ENCODE data around the gene RASA2. TPM values are rescaled to one million over a fixed set of nuclear protein-coding genes. Genes with fewer than 3 reads are reported as not detected.
"Not testable (repeated sequence)": the region's sequence is repeated elsewhere in the genome, so short reads cannot be mapped to it uniquely, and the experiment has no call there.

RASA2 gene
- total RNA-seq, 1 donor from 2014 or later = 13.2 TPM

DNA sequence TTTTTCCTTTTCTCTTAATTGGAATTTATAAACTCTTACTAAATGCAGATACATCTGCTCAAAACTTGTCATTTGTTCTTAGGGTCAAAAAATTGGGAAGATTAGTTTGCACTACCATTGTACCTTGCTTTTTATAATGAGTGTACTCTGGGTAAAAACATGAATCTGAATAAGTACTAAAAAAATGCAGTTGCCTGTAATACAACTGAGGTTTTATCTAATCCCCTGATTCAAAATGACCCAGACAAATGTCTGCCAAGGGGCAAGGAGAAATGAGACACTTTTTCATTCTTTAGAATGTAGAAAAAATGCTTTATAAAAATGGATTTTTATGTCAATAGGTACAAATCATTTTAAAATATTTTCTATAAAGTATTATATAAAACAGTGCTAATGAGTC, 42.4 kb downstream of the RASA2 start:
- Mint-ChIP-seq H3K27ac (ENCODE audit: unreplicated experiment) (no peak overlapping the region), H3K4me1 (ENCODE audit: low read depth, unreplicated experiment) (no peaks in the 10 kb centered on the region), H3K9me3 (ENCODE audit: unreplicated experiment) (no peaks in the 10 kb centered on the region), H3K27me3 (ENCODE audit: unreplicated experiment) (no peaks in the 10 kb centered on the region), H3K36me3 (ENCODE audit: unreplicated experiment) (no peaks in the 10 kb centered on the region), H3K4me3 (ENCODE audit: unreplicated experiment) (no peak overlapping the region)
- no peak for DNase-seq
- TF ChIP-seq, protein P1, sequence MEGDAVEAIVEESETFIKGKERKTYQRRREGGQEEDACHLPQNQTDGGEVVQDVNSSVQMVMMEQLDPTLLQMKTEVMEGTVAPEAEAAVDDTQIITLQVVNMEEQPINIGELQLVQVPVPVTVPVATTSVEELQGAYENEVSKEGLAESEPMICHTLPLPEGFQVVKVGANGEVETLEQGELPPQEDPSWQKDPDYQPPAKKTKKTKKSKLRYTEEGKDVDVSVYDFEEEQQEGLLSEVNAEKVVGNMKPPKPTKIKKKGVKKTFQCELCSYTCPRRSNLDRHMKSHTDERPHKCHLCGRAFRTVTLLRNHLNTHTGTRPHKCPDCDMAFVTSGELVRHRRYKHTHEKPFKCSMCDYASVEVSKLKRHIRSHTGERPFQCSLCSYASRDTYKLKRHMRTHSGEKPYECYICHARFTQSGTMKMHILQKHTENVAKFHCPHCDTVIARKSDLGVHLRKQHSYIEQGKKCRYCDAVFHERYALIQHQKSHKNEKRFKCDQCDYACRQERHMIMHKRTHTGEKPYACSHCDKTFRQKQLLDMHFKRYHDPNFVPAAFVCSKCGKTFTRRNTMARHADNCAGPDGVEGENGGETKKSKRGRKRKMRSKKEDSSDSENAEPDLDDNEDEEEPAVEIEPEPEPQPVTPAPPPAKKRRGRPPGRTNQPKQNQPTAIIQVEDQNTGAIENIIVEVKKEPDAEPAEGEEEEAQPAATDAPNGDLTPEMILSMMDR (IDR thresholded peaks at IDR 0.05; ENCODE audit: partially characterized antibody, unreplicated experiment) = no peak

- no peak for DNase-seq
- no peaks in the 10 kb centered on the region for H3K9me3 Mint-ChIP-seq (ENCODE audit: unreplicated experiment)
- H3K4me1 Mint-ChIP-seq (ENCODE audit: low read depth, unreplicated experiment) = no peaks in the 10 kb centered on the region
- TF ChIP-seq, protein P1 (IDR thresholded peaks at IDR 0.05; ENCODE audit: partially characterized antibody, unreplicated experiment) = no peak
- no peak overlapping the region for H3K27ac Mint-ChIP-seq (ENCODE audit: unreplicated experiment)
- no peaks in the 10 kb centered on the region for H3K27me3 Mint-ChIP-seq (ENCODE audit: unreplicated experiment)
- H3K4me3 Mint-ChIP-seq (ENCODE audit: unreplicated experiment) = no peak overlapping the region
- H3K36me3 Mint-ChIP-seq (ENCODE audit: unreplicated experiment) = no peaks in the 10 kb centered on the region
These were observed 43.0 kb downstream of the RASA2 start for GRCh38 chr3:141529717-141530414.

- Mint-ChIP-seq H3K4me1 (ENCODE audit: low read depth, unreplicated experiment) (no peaks in the 10 kb centered on the region), H3K9me3 (ENCODE audit: unreplicated experiment) (peaks cover 1% of the 10 kb centered on the region), H3K36me3 (ENCODE audit: unreplicated experiment) (peaks cover 2% of the 10 kb centered on the region), H3K27me3 (ENCODE audit: unreplicated experiment) (no peaks in the 10 kb centered on the region), H3K27ac (ENCODE audit: unreplicated experiment) (no peak overlapping the region), H3K4me3 (ENCODE audit: unreplicated experiment) (no peak overlapping the region)
- DNase-seq = no peak
- TF ChIP-seq, protein P1 (IDR thresholded peaks at IDR 0.05; ENCODE audit: partially characterized antibody, unreplicated experiment) = no peak
These were observed 43.6 kb downstream of the RASA2 start for GRCh38 chr3:141530415-141530768.

DNA sequence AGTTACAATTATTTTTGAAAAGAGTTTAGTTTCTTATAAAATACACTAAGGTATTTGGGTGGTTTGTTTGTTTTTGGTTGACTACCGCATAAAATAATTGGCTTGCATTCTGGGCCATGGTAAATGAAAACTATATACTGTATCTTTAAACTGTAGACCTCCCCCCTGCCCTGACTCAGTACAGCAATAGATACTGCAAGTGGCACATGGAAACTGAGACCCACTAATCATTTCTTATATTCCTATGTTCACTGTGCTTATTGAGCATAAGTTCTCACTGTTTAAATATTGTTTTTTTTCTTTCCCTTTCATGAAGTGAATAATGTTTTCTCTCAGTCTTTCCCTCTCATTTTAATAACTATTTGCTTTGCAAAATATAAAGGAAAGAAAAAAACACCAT, 45.8 kb downstream of the RASA2 start:
- TF ChIP-seq, protein P1 (IDR thresholded peaks at IDR 0.05; ENCODE audit: partially characterized antibody, unreplicated experiment) = no peak
- H3K36me3 Mint-ChIP-seq (ENCODE audit: unreplicated experiment) = peaks cover 11% of the 10 kb centered on the region
- H3K4me1 Mint-ChIP-seq (ENCODE audit: low read depth, unreplicated experiment) = no peaks in the 10 kb centered on the region
- no peak for DNase-seq
- H3K27ac Mint-ChIP-seq (ENCODE audit: unreplicated experiment) = no peak overlapping the region
- H3K4me3 Mint-ChIP-seq (ENCODE audit: unreplicated experiment) = no peak overlapping the region
- peaks cover 2% of the 10 kb centered on the region for H3K9me3 Mint-ChIP-seq (ENCODE audit: unreplicated experiment)
- H3K27me3 Mint-ChIP-seq (ENCODE audit: unreplicated experiment) = peaks cover 2% of the 10 kb centered on the region

DNA sequence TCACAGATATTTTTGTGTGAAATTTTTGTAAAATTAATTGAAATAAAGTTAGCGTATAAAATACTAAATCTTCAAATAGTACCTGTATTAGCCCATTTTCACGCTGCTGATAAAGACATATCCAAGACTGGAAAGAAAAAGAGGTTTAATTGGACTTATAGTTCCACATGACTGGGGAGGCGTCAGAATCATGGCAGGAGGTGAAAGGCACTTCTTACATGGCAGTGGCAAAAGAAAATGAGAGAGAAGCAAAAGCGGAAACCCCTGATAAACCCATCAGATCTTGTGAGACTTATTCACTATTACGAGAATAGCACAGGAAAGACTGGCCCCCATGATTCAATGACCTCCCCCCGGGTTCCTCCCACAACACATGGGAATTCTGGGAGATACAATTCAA, 49.2 kb downstream of the RASA2 start:
- not testable (repeated sequence) for H3K4me3 Mint-ChIP-seq (ENCODE audit: unreplicated experiment); H3K27me3 Mint-ChIP-seq (ENCODE audit: unreplicated experiment); DNase-seq; H3K27ac Mint-ChIP-seq (ENCODE audit: unreplicated experiment); H3K9me3 Mint-ChIP-seq (ENCODE audit: unreplicated experiment)
- Mint-ChIP-seq H3K4me1 (ENCODE audit: low read depth, unreplicated experiment) (peaks cover 14% of the 10 kb centered on the region), H3K36me3 (ENCODE audit: unreplicated experiment) (peaks cover 11% of the 10 kb centered on the region)

Data from glutamatergic neuron (in vitro differentiated cells).